Epithelial cell of prostate (primary cell): ENCODE results near the gene CLDN19.
"Not testable (repeated sequence)": the region's sequence is repeated elsewhere in the genome, so short reads cannot be mapped to it uniquely, and the experiment has no call there.

Experiments
- DNase-seq: peaks from one replicate; pipeline ENCODE4 v3.0.0-alpha.2; 2011; ENCODE audit warnings: low read depth, low spot score
- H3K27ac ChIP-seq: fragments of 450-650 bp; 2 replicates; pipeline ENCODE4 v1.5.1; 2017; ENCODE audit warnings: mild to moderate bottlenecking

CLDN19 gene

DNA sequence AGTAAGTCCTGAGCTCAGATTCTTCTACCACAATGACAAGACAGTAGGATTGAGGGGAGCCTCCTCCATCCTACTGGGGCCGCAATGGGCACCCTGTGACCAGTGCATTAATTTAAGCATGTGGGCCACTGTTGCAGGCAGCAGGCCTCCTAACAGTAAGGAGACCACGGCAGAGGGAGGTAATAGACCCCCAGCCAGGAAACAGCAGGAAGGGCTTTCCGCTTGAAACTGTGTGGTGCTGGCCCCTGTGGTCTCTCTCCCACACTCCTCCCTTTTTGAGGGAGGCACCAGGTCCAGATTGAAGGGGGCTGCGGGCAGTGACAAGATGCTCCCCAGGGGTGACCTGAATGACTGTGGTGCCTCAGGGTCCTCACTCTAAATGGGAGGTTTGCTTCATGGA, 1.7 kb upstream of the CLDN19 start:
- H3K27ac ChIP-seq: no peak overlapping the region
- DNase-seq: no peak

DNA sequence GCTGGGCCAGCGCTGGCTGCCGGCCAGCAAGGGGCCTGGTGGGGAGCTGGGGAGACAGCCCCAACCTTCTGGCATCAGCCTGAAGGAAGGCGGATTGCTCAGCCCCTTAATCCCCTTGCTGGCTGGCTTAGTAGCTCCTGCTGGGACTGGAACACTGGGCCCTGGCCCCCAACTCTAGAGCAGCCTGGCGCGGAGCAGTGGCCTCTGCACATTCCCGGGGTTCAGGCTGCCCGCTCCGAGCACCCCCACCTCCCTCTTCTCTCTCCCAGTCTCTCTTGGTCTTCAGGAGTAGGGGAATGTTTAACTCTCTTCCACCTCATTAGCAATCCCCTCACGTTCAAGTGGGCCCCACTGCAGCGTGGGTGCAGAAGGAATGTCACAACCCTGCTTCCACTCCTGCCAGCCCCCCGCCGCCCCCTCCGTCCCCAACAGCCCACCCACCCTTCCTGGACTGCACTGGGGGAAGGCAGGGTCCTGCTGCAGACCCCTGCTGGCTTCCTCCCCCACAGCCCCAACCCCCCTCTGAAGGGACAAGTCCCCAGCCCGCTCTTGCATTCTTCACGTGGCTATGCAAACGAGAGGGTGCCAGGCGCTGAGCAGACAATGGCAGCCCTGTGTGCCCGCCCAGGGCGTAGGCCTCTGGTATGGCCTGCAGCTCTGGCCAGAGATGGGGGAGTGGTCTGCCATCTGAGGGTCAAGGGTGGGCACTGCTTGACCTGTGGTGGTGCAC, 980 bp upstream of the CLDN19 start:
- H3K27ac ChIP-seq: no peak overlapping the region
- no peak for DNase-seq

DNA sequence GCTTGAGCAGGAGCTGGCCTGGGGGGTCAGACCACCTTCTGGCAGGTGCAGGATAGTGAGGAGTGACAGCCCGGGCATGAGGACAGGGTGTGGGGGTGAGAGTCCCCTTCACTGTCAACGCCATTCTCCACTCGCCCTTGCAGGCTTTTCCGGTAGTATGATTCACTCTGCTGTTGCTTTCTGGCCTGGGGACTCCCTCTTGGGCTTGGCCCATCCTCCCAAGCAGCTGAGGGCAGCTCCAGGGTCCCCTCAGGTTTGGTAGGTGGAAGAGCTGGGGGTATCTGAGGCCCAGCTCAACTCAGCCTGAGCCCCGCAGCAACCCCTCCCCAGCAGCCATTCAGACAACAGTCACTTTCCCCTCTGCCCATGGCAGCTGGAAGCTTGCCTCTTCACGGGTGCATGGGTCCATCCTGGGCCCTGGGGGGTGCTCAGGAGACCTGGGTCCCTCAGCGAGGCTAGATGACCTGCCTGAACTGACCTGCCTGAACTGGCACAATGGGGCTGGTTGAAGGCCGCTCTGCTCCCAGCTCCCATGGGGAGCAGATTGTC, 1.3 kb downstream of the CLDN19 start:
- no peak overlapping the region for H3K27ac ChIP-seq

GRCh38 chr1:42737986-42738677, 1.9 kb downstream of the CLDN19 start:
- no peak for DNase-seq
- no peak overlapping the region for H3K27ac ChIP-seq

More for the DNA sequence above, 1.3 kb downstream of the CLDN19 start:
- DNase-seq: no peak

- no peak for DNase-seq
These were observed 2.8 kb downstream of the CLDN19 start for GRCh38 chr1:42737257-42737656.

DNA sequence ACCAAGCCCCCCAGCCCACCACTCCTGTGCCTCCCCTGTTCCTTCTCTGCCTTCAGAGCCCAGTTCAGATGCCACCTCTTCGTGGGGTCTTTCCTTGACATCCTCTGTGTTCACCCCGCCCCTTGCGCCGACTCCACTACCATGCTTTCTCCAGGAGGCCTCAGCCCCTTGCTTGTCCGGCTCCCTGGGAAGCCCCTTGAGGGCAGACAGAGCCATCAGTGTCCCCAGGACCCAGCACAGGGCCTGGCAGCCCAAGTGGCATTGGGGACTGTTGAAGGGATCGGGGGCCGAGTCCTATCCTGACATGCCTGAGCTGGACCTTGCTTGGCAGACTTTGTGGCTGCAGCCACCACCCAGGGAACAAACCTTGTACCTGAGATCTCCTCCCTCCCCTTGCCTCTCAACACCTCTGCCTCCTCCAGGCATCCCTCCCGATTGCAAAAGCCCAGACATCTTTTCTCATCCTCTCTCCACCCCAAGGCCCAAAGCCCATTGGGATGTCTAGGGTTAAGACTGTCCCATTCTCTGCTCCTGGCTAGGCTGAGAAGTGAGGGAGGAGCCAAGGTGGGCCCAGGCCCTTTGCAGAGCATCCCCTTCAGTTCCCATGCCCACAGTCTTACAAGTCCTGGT, 3.4 kb downstream of the CLDN19 start:
- H3K27ac ChIP-seq: no peak overlapping the region
- no peak for DNase-seq

More at GRCh38 chr1:42737257-42737656, 2.8 kb downstream of the CLDN19 start:
- no peak overlapping the region for H3K27ac ChIP-seq

GRCh38 chr1:42736152-42736551, 3.9 kb downstream of the CLDN19 start:
- DNase-seq: no peak
- H3K27ac ChIP-seq: peak overlapping the region; percentile 15

- no peak for DNase-seq
- H3K27ac ChIP-seq: peak overlapping the region; percentile 15
These were observed 4.4 kb downstream of the CLDN19 start for GRCh38 chr1:42735477-42736105.

DNA sequence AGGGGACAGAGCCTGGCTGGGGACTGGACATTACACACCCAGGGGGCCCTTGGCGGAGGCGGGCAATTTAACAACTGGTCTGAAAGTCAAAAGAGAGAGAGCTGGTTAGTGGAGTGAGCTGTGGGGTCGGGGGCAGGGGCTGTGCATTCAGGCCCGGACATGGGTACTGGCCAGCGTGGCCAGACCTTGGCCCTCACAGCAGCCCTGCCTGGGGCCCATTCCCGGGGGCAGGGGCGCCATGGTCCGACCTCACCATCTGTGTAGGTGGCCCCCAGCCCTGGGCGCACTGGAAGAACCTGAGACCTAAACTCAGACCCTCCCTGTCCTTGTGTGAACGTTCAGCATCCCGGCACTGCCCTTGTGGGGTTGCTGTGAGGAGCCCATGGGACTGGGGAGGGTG, 5.0 kb downstream of the CLDN19 start:
- no peak for DNase-seq

GRCh38 chr1:42734201-42735035, 5.6 kb downstream of the CLDN19 start:
- no peak overlapping the region for H3K27ac ChIP-seq
- DNase-seq: no peak

More for the DNA sequence above, 5.0 kb downstream of the CLDN19 start:
- no peak overlapping the region for H3K27ac ChIP-seq

DNA sequence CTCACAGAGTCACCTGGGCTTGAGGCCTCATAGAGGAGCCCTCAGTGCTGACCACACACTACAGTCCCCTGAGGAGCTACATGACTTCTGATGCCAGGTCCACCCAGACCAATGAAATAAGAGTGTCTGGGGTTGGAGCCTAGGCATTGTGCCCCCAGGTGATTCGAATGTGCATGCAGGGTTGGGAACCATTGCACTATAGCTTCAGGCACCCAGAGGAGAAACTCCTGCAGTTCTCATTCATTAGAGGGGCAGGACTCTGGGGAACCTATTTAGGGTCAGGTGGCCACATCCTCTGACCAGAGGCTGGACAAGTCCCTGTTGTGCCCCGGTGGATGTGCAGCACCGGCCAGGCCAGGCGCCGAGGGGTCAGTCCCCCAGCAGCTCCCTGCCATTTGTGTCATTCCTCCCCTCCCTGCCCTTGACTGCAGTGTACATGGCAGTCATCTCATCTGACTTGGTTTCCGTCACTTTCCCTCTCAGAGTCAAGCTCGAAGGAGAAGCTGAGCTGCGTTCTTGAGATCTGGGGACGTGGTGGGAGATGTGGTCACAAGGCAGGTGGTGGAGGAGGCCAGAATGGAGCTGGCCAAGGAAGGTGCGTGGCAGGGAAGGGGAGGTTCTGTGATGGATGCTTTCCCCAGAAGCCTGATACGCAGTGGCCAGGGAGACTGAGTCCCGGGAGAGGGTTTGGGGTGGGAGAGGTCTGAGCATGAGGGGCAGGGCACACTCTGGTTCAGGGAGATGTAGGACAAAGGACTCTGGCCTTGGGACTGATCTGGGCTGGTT, 6.4 kb downstream of the CLDN19 start:
- DNase-seq: no peak
- no peak overlapping the region for H3K27ac ChIP-seq

DNA sequence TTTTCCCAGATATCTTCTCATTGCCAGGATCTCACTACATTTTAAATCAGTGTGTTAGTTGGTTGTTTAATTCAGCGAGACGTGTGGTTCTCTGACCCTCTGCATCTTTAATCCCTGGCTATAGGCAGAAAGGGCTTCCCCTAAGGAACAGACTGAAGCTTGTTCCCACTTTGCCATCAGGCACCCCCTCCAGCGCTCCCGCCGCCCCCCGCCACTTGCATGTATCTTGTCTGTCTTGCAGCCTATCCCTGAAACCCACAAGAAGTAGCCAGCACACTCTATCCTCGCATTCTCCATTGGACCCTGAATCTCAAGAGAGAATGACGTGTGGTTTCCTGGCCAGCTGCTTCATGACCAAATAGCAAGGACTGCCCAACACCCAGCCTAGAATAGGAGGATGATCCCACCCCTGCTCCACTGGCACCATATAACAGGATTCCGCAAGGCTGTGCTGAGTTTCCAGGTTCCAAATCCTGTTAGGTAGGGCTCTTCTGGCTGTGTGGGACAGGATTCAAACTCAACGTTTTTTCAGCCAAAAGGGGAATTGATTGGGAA, 7.8 kb downstream of the CLDN19 start:
- no peak for DNase-seq
- no peak overlapping the region for H3K27ac ChIP-seq

DNA sequence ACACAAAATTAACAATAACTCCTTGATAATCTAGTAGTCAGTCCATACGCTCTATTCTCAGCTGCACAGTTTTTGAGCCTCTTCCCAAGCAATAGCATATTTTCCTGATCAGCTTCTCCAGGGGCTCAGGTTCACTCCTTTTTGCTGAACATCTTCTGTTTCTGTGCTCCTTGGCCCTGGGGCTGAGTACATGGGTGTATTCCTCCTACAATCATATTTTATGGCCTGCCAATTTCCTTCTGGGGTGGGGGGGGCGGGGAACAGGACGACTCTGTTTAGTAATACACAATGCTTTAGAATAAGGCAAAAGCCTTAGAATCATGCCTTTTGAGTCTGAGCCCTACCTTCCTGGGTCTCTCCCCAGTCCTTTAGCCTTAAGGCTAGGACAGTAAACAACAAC, 8.5 kb downstream of the CLDN19 start:
- no peak overlapping the region for H3K27ac ChIP-seq
- DNase-seq: no peak

DNA sequence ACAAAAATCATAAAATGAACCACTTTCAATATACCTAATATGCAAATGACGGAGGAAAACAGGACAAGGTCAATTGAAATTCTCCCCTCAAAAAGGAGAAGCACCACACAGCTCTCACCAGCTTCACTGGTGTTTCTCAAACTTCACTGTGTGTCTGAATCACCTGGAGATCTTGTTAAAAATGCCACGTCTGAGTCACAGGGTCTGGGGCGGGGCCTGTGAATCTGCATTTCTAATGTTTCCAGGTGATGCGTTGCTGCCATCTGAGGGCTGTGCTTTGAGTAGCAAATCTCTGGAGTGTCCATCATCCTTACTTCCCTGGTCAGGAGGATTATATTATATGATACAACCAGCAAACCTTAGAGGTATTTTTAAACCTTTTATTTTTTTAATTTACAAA, 9.0 kb downstream of the CLDN19 start:
- no peak overlapping the region for H3K27ac ChIP-seq
- peak; percentile 40 for DNase-seq

DNA sequence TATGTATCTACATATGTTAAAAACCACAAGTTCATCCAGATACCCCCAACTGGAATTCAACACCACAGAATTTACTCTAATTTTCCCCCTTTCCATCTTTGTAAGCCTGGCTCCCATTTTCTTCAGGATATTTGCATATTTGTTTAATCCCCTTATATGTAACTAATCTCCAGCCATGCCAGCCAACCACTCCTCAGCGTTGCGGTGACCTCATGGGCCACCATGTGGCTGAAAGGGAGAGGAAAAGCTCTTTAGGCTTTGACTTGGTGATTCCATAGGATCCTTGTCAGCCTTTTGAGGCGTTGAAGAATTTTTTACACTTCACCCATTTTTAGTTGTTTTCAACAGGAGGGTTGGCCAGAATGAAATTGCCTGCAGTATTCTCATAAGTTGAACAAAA, 10.0 kb downstream of the CLDN19 start:
- no peak overlapping the region for H3K27ac ChIP-seq
- DNase-seq: no peak

DNA sequence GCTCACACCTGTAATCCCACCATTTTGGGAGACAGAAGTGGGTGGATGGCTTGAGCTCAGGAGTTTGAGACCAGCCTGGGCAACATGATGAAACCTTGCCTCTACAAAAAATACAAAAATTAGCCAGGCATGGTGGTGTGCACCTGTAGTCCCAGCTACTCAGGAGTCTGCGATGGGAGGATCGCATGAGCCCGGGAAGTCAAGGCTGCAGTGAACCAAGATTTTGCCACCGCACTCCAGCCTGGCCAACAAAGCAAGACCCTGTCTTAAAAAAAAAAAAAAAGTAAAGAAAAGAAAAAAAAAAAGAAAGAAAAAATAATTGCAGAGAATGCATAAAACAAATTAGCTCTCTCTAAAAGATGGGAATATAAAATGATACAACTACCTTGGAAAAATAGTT, 14.2 kb downstream of the CLDN19 start:
- DNase-seq, H3K27ac ChIP-seq: not testable (repeated sequence)

DNA sequence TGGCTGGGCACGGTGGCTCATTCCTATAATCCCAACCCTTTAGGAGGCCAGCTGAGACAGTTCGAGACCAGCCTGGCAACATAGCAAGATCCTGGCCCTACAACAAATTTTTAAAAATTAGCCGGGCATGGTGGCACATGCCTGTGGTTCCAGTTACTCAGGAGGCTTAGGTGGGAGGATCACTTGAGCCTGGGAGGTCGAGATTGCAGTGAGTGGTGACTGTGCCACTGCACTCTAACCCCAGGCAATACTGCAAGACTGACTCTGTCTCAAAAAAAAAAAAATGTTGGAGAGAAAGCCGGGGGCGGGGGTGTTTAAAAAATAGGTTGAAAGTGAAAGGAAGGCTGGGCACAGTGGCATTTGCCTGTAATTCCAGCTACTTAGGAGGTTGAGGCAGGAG, 16.5 kb downstream of the CLDN19 start:
- H3K27ac ChIP-seq: no peak overlapping the region
- DNase-seq: no peak

GRCh38 chr1:42722403-42722802, 17.6 kb downstream of the CLDN19 start:
- not testable (repeated sequence) for DNase-seq, H3K27ac ChIP-seq

GRCh38 chr1:42721926-42722325, 18.1 kb downstream of the CLDN19 start:
- no peak overlapping the region for H3K27ac ChIP-seq
- DNase-seq: no peak
